Prostate gland (tissue), 2 donors: ENCODE measurements around the gene NEDD9. TPM values are rescaled to one million over a fixed set of nuclear protein-coding genes. Genes with fewer than 3 reads are reported as not detected.

Source experiments
- DNase-seq: peaks from one replicate; pipeline ENCODE4 v3.0.0-alpha.2; 2019; ENCODE audit warnings: low spot score
- H3K27ac ChIP-seq, 2 donors: fragments of 200-600 bp; sonication (generic); 2 replicates each; pipeline ENCODE4 v1.5.1; 2017 to 2019
- H3K27me3 ChIP-seq: fragments of 200-600 bp; sonication (generic); replicated peaks from 2 replicates; pipeline ENCODE4 v1.5.1; 2019; ENCODE audit not compliant: insufficient read depth
- H3K36me3 ChIP-seq, 2 donors: fragments of 200-600 bp; sonication (generic); 1 replicate in 1 of 2; 2 replicates in 1 of 2; pipeline versions ENCODE4 v1.5.1 to v1.8.1; 2017 to 2019
- H3K4me1 ChIP-seq: fragments of 200-600 bp; sonication (generic); replicated peaks from 2 replicates; pipeline ENCODE4 v1.5.1; 2019
- H3K4me3 ChIP-seq, 2 donors: fragments of 200-600 bp; sonication (generic); 2 replicates each; pipeline ENCODE4 v1.5.1; 2017 to 2019
- H3K9me3 ChIP-seq: fragments of 200-600 bp; sonication (generic); 2 replicates; pipeline ENCODE4 v1.5.1; 2017
- POLR2A ChIP-seq: fragments of 450-650 bp; IDR thresholded peaks from one replicate; pipeline ENCODE4 v1.6.1; 2016; ENCODE audit warnings: antibody characterized with exemption, mild to moderate bottlenecking
- POLR2AphosphoS5 ChIP-seq: sonication (generic); formaldehyde crosslinking; IDR thresholded peaks from one replicate; pipeline ENCODE4 v1.6.1; 2017; ENCODE audit warnings: antibody characterized with exemption
- WGBS: methylation state at CpG from one replicate; pipeline ENCODE4 v1.1.5; 2018; 5-methylcytosine and 5-hydroxymethylcytosine counted together
- intact Hi-C: fragments of 100-400 bp; cut with DNase I; formaldehyde crosslinking; loops from one replicate; pipeline ENCODE4 v1.14.2; 2022
- total RNA-seq, 2 donors: library from RNA; depleted of rRNA; stranded (reverse); fragments of >200 nt; gene quantifications; one replicate each; pipeline ENCODE4 v1.1.0, GENCODE V29; 2016
- TF ChIP-seq, protein P1 (sequence below), 4 experiments: fragments of 200-600 bp in 2 of 4; fragments of 450-650 bp in 2 of 4; sonication (generic) in 2 of 4; IDR thresholded peaks; 1 replicate in 3 of 4; 2 replicates in 1 of 4; pipeline ENCODE4 v1.5.1; 2016 to 2019; ENCODE audit warnings: antibody characterized with exemption in 4 of 4, mild to moderate bottlenecking in 2 of 4, moderate library complexity in 2 of 4

NEDD9 gene
- total RNA-seq, 2 donors from 2014 or later, result 51.1 to 72.1 TPM

- 67% methylated on average over 1 of the region's 1 CpG for WGBS
- Histone ChIP-seq H3K9me3 (no peaks in the 10 kb centered on the region), H3K27ac (no peak overlapping the region), H3K27me3 (no peaks in the 10 kb centered on the region), H3K4me3 (no peak overlapping the region), H3K36me3 (no peaks in the 10 kb centered on the region), H3K4me1 (no peaks in the 10 kb centered on the region)
- TF ChIP-seq, protein P1, sequence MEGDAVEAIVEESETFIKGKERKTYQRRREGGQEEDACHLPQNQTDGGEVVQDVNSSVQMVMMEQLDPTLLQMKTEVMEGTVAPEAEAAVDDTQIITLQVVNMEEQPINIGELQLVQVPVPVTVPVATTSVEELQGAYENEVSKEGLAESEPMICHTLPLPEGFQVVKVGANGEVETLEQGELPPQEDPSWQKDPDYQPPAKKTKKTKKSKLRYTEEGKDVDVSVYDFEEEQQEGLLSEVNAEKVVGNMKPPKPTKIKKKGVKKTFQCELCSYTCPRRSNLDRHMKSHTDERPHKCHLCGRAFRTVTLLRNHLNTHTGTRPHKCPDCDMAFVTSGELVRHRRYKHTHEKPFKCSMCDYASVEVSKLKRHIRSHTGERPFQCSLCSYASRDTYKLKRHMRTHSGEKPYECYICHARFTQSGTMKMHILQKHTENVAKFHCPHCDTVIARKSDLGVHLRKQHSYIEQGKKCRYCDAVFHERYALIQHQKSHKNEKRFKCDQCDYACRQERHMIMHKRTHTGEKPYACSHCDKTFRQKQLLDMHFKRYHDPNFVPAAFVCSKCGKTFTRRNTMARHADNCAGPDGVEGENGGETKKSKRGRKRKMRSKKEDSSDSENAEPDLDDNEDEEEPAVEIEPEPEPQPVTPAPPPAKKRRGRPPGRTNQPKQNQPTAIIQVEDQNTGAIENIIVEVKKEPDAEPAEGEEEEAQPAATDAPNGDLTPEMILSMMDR (IDR thresholded peaks at IDR 0.05), result no peak
- TF ChIP-seq POLR2A (no peak), POLR2AphosphoS5 (no peak)
- intact Hi-C loops, result no loop called here
- no peak for DNase-seq
Observed at GRCh38 chr6:11160199-11160598, 72.3 kb downstream of the NEDD9 start.

DNA sequence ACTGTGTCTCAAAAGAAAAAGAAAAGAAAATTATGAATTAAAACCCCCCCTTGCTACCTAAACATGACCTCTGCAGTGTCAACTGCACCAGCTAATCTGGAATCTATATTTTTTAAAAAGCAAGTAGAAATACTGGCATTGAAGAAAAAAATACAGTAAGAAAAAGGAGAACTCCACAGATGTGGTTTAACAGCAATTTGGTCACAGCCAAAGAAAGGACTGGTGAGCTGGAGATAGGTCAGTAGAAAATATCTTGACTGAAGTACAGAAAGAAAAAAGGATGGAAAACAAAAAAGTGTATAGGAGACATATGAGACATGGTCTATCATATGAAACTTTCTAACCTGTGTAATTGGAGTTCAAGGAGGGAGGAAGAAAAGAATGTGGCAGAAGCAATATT, 76.9 kb downstream of the NEDD9 start:
- Histone ChIP-seq H3K4me3 (no peak overlapping the region), H3K27me3 (no peaks in the 10 kb centered on the region), H3K9me3 (no peaks in the 10 kb centered on the region), H3K4me1 (no peaks in the 10 kb centered on the region), H3K36me3 (no peaks in the 10 kb centered on the region), H3K27ac (no peak overlapping the region)
- DNase-seq, result no peak
- TF ChIP-seq, protein P1 (IDR thresholded peaks at IDR 0.05), result no peak
- no peak for TF ChIP-seq POLR2AphosphoS5
- no peak for TF ChIP-seq POLR2A
- intact Hi-C loops, result no loop called here

DNA sequence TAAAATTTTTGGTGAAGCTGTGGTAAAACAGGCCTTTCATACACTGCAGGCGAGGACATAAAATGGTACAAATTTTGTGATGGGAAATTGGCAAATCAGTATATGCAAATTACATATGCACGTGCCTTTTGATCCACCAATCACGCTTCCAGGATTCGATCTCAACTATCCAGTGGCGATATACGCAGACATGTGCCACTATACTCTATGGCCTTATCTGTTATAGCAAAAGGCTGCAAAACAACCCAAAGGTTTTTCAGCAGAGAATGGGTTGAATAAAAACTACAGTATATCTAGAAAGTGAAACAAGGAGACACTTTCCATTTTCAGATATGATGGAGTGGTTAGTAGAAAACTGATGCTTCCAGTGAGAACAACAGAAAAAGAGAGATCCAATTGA, 79.0 kb downstream of the NEDD9 start:
- Histone ChIP-seq H3K4me1 (no peaks in the 10 kb centered on the region), H3K9me3 (no peaks in the 10 kb centered on the region), H3K27ac (no peak overlapping the region), H3K4me3 (no peak overlapping the region), H3K27me3 (no peaks in the 10 kb centered on the region), H3K36me3 (no peaks in the 10 kb centered on the region)
- 98% methylated on average over 6 of the region's 6 CpGs for WGBS
- intact Hi-C loops, result no loop called here
- TF ChIP-seq POLR2A (no peak), POLR2AphosphoS5 (no peak)
- TF ChIP-seq, protein P1 (IDR thresholded peaks at IDR 0.05), result no peak
- DNase-seq, result no peak

- Histone ChIP-seq H3K36me3 (no peaks in the 10 kb centered on the region), H3K9me3 (no peaks in the 10 kb centered on the region), H3K27me3 (no peaks in the 10 kb centered on the region), H3K27ac (no peak overlapping the region), H3K4me1 (no peaks in the 10 kb centered on the region), H3K4me3 (no peak overlapping the region)
- DNase-seq, result no peak
- intact Hi-C loops, result no loop called here
- TF ChIP-seq POLR2AphosphoS5, result no peak
- no peak for TF ChIP-seq POLR2A
- TF ChIP-seq, protein P1 (IDR thresholded peaks at IDR 0.05), result no peak
Observed at GRCh38 chr6:11152581-11152980, 79.9 kb downstream of the NEDD9 start.

- Histone ChIP-seq H3K4me3 (no peak overlapping the region), H3K27me3 (no peaks in the 10 kb centered on the region), H3K4me1 (no peaks in the 10 kb centered on the region), H3K9me3 (no peaks in the 10 kb centered on the region), H3K36me3 (no peaks in the 10 kb centered on the region), H3K27ac (no peak overlapping the region)
- WGBS, result 100% methylated on average over 1 of the region's 1 CpG
- TF ChIP-seq, protein P1 (IDR thresholded peaks at IDR 0.05), result no peak
- no peak for TF ChIP-seq POLR2A
- no peak for TF ChIP-seq POLR2AphosphoS5
- DNase-seq, result no peak
- intact Hi-C loops, result no loop called here
Observed at GRCh38 chr6:11151488-11151887, 81.0 kb downstream of the NEDD9 start.
